GM21786 (cell line): ENCODE results near the gene NCAPG.

ENCODE experiments used
- ATAC-seq: cut with Tn5 transposase; IDR thresholded peaks from one replicate; pipeline ENCODE4 v1.9.1; 2021; ENCODE audit not compliant: unreplicated experiment

NCAPG gene

GRCh38 chr4:17810260-17811077, at the start of gene NCAPG, which contains the start of gene DCAF16:
Gene NCAPG, plus strand, starts transcription at chr4:17810979. Its CDS starts 99 bp downstream, at chr4:17811078.
Gene DCAF16, minus strand, starts transcription at chr4:17810757. Its CDS starts 6,616 bp downstream, at chr4:17804141.
- ATAC-seq = peak; percentile 82

GRCh38 chr4:17761062-17761461, 49.7 kb upstream of the NCAPG start:
- ATAC-seq = no peak

- ATAC-seq = no peak
These were observed 48.1 kb upstream of the NCAPG start for GRCh38 chr4:17762726-17763125.

GRCh38 chr4:17763416-17763815, 47.4 kb upstream of the NCAPG start:
- ATAC-seq = no peak

- ATAC-seq = no peak
These were observed 46.8 kb upstream of the NCAPG start for GRCh38 chr4:17763931-17764330.

- ATAC-seq = no peak
These were observed 45.1 kb upstream of the NCAPG start for GRCh38 chr4:17765514-17766286.

- ATAC-seq = no peak
These were observed 43.8 kb upstream of the NCAPG start for GRCh38 chr4:17766826-17767458.

- no peak for ATAC-seq
These were observed 41.2 kb upstream of the NCAPG start for GRCh38 chr4:17769406-17770174.

GRCh38 chr4:17770845-17771244, 39.9 kb upstream of the NCAPG start:
- no peak for ATAC-seq

- no peak for ATAC-seq
These were observed 39.4 kb upstream of the NCAPG start for GRCh38 chr4:17771284-17771908.

- ATAC-seq = no peak
These were observed 37.6 kb upstream of the NCAPG start for GRCh38 chr4:17773135-17773698.

GRCh38 chr4:17778431-17778830, 32.3 kb upstream of the NCAPG start:
- no peak for ATAC-seq

GRCh38 chr4:17780501-17781299, 30.1 kb upstream of the NCAPG start:
- no peak for ATAC-seq

GRCh38 chr4:17781300-17782287, 29.2 kb upstream of the NCAPG start, which contains the start of gene FAM184B:
Gene FAM184B, minus strand, starts transcription at chr4:17781621. Its CDS starts 322 bp downstream, at chr4:17781299.
- ATAC-seq = no peak

GRCh38 chr4:17785858-17786257, 24.9 kb upstream of the NCAPG start:
- no peak for ATAC-seq

- no peak for ATAC-seq
These were observed 24.2 kb upstream of the NCAPG start for GRCh38 chr4:17786567-17786966.

GRCh38 chr4:17787315-17787714, 23.5 kb upstream of the NCAPG start:
- no peak for ATAC-seq

GRCh38 chr4:17788956-17789355, 21.8 kb upstream of the NCAPG start:
- no peak for ATAC-seq
